Activated naive CD4-positive, alpha-beta T cell treated with Interleukin-2 at 50 U/mL for 16 hours (primary cell): ENCODE results near the gene SELPLG.
"Not testable (repeated sequence)": the region's sequence is repeated elsewhere in the genome, so short reads cannot be mapped to it uniquely, and the experiment has no call there.

Experiments
- DNase-seq: peaks from one replicate; pipeline ENCODE4 v3.0.0-alpha.2; 2020

The SELPLG gene

DNA sequence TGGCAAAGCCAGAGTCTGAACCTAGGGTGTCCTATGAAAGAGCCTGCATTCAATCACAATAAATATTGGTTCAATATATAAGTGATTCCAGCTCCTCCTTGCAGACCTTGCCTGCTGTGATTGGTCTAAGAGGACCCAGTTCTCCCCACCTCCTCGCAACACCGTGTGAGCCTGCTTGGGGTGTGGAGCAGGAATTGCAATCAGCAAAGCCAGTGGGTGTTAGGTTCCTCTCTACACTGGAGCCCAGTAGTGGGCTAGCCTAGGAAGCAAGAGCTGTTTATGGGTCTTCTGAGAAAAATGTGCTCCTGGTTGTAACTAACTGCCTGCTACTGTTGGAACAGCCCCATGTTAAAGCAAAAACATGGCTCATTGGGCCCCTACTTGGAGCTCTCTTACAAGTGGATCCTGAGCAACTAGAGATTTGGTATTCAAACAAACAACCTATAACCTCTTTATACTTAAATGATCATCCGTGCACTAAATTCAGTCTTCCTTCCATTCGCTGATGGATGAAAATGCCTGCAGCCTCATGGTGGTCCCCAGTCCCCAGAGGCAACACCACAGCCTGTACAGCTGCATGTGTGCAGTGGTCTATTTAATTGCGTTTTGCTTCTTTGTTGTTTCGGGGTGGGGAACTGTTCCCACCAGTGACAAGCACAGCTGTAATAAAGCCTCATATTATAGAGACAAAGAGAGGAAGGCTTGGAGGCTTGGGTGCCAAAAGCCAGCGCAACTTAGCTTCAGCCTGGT is 3.7 kb upstream of the SELPLG start:
- no peak for DNase-seq

DNA sequence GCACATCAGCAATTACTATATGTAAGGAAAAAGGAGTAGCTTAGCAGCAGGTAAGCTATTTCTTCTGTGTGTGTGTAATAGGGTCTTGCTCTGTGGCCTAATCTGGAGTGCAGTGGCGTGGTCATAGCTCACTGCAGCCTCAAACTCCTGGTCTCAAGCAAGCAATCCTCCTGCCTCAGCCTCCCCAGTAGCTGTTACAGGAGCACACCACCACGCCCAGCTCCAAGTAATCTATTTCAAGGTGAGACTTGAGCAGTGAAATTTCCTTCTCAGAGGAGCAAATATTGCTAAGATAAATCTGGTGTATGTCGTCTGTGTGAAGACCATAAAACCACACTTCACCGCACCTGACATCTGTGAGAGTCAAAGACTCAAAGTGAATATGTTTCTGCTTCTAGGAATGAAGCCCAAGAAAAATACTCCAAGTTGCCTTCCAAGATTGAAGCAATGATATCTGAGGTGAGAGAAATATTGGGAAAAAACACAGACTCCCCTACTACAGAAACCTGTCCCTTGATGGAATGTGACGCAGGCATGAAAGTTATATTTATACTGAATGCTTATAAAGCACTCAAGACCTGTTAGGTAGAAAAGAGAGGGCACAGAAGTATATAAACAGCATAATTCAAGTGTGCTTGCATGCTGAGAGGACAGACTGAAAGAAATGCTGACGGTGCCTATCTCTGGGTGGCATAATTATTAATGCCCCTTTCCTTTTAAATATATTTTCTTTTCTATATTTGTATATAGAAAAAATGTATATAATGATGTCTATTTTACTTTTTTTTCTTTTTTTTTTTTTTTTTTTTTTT is 2.5 kb upstream of the SELPLG start:
- no peak for DNase-seq

DNA sequence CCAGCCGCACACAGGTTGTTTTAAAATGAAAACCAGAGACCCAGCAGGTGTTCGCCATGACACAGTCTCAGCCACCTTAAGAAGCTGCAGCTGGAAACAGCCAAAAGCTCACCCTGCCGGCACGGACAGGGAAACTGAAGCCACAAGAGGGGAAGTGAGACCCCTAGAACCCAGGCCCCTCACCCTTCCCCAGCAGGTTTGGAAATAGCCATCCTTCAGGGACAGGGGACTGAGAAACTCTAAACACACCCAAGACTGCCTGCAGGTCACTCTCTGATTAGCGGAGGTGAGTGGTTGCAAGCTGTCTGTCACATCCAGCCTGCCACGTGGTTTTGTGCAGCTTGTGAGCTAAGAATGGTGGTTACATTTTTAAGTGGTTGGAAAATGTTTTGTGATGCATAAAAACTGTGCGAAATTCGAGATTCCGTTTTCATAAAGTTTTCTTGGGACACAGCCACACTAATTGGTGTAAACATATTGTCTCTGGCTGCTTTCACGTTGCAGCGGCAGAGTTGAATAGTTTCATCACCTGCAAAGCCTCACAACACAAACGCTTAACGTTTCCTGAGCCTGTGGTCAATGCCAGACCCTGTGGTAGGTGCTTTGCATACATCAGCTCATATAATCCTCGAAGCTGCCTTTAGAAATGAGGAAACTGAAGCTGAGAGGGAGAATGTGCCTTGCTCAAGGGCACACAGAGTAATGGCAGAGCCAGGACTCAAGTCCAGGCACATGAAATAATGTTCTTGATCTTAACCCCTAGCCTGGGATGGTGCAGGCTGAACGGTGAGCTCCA is 1.7 kb upstream of the SELPLG start:
- DNase-seq: peak; percentile 53

DNA sequence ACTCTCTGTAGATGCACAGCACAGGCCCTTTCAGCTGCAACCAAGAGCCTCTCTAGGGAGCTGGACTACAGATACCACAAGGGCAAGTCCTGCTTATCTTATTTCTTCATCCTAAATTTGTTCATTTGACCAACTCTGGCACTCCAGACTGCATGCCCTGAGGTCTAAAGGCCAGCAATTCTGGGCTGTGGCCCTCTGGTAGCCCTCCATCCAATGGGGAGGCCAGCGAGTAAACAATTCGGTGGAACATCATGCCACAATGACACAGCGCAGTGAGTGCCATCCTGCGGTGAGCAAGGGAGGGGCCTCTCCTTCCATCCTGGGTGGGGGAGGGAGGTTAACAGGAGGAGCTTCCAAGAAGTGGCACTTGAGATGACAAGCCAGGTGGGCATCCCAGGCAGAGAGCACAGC is 652 bp upstream of the SELPLG start:
- peak; percentile 59 for DNase-seq

DNA sequence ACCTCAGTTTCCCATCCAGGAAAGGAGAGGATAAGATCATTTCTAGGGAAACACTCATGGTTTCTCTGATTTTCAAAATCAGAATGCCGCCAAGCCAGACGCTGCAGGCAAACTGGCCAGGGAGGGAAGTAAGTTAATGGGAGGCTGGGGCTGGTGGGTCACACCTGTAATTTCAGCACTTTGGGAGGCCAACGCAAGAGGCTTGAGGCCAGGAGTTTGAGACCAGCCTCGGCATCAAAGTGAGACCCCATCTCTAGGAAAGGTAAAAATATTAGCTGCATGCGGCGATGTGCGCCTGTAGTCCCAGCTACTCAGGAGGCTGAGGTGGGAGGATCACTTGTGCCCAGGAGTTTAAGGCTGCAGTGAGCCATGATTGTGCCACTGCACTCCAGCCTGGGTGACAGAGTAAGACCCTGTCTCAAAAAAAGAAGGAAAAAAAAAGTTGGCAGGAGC is 587 bp downstream of the SELPLG start:
- DNase-seq: no peak

DNA sequence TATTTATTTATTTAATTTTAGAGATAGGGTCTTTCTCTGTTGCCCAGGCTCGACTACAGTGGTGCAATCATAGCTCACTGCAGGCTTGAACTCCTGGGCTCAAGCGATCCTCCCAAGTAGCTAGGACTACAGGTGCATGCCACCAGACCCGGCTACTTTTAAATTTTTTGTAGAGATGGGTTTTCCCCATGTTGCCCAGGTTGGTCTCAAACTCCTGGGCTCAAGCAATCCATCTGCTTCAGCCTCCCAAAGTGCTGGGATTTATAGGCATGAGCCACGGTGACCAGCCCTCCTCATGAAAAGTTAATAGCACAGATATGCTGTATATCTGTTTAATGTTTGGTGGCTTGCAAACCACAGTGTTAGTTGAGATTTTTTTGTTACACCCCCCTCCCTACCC is 2.4 kb downstream of the SELPLG start:
- DNase-seq: not testable (repeated sequence)

DNA sequence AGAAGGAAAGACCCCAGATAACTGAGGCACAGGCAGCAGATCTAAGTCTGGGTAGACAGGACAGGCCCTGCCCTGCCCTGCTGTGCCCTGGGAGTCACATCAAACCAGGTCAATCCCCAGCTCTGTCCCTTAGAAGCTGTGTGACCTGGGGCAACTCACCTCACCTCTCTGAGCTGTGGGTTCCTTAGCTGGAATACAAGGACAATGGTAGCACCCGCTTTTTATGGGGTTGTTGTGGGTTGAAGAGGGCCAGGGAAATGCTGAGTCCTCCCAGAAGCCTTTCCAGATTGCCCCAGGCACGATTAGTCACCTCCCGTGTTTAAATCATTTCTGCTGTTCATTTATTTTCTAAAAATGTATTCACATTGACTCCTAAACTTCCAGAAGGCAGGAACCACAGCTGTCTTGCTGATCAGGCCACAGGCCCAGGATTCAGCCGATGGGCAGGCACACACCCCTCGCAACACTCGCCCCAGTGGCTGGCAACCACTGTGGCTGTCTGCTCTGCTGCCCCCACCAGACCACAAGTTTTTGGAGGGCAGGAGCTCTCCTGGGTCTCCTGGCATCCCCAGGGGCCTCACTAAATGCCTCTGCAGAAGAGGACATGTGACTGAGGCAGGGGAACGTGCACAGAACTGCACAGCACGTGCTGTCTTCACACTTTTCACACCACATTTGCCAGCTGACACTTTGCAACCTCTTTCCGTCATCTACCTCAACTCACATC is 3.0 kb downstream of the SELPLG start:
- DNase-seq: no peak

DNA sequence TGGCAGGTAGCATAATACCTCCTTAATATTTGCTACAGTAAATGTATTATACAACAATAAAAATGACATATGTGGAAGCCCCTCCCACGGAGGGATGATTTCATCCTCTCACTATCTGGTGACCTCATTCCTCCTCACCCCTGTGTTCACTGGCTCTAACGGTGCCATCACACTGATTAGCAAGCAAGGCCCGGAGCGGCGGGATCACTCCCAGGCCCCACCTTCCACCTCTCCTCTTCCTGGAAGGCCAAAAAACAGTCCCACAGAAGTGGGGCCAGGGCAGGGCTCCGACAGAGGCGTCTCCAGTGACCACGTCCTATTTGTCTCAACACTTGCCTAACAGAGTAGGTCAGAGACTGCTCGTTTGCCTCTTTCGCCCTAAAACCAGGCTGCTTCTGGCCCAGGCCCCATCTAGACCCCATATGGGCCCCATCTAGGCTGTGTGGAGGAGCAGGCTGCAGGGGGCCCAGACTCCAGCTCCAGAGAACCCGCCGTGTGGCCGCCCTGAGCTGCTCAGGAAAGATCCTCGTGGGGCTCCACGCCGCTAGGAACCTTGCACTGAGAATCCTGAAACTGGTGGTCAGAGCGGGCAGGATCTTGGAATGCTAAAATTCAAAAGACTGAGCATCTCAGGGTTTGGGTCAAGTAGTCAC is 3.7 kb downstream of the SELPLG start:
- DNase-seq: peak; percentile 66

DNA sequence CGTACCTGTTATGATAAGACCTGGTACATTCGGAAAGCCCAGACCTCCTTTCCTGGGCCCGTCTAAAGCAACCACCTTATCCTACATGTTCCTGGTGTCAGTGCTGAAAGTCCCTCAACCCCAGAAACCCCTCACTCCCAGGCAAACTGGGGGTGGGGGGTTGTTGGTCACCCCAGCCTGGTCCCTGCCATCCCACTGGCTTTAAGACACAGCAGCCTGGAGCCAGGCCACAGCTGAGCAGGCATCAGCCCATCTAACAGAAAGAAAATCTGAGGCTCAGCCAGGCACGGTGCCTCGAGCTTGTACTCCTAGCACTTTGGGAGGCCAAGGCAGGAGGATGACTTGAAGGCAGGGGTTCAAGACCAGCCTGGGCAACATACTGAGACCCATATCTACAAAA is 4.5 kb downstream of the SELPLG start:
- no peak for DNase-seq

DNA sequence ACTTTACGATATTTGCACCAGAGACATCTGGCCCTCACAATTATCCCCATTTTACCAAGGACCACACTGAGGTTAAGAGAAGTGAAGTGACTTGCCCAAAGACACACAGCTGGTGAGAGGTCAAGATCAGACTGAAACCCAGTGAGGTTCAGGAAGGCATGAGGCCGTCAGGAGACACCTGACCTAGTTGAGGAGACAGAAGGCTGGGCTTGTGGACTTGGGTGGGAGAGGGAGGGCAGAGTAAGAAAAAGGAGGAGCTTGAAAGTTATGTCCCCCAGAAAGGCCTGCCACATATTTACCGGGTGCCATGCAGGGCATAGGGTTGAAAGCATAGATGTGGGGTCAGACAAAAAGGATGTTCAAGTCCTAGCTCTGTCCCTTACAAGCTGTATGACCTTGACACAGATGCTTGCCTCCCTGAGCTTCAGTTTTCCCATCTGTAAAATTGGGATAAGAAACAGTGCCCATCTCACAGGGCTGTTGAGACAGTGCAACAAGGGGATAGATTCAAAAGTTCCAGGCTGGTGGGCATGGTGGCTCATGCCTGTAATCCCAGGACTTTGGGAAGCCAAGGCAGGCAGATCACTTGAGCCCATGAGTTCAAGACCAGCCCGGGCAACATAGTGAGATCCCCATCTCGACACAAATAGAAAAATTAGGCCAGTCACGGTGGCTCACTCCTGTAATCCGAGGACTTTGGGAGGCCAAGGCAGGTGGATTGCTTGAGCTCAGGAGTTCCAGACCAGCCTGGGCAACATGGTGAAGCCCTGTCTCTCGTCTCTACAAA is 6.4 kb downstream of the SELPLG start:
- DNase-seq: no peak

DNA sequence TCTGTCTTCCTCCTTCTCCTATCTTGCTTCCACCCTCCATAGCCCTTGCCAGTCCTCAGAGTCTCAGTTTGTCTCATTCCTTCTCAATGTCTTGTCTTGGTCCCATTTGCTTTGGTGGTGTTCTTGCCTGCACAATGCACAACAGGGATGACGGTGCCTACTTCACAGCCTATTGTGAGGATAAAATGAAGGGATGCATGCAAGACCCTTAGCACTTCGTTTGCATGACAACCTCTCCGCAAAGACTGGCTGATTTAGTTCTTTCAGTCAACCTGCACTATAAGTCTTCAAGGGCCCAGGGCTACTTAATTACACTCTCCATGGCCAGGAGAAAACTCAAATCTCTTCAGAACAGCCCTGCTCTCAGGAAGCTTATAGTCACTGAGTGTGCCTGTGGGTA is 8.5 kb downstream of the SELPLG start:
- no peak for DNase-seq

DNA sequence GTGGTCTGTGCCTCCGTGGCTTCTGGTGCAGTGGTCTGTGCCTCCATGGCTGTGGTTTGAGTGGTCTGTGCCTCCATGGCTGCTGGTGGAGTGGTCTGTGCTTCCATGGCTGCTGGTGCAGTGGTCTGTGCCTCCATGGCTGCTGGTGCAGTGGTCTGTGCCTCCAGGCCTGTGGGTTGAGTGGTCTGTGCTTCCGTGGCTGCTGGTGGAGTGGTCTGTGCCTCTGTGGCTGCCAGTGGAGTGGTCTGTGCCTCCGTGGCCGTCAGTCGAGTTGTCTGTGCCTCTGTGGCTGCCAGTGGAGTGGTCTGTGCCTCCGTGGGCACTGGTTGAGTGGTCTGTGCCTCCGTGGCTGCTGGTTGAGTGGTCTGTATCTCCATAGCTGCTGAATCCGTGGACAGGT is 10.1 kb downstream of the SELPLG start:
- no peak for DNase-seq

DNA sequence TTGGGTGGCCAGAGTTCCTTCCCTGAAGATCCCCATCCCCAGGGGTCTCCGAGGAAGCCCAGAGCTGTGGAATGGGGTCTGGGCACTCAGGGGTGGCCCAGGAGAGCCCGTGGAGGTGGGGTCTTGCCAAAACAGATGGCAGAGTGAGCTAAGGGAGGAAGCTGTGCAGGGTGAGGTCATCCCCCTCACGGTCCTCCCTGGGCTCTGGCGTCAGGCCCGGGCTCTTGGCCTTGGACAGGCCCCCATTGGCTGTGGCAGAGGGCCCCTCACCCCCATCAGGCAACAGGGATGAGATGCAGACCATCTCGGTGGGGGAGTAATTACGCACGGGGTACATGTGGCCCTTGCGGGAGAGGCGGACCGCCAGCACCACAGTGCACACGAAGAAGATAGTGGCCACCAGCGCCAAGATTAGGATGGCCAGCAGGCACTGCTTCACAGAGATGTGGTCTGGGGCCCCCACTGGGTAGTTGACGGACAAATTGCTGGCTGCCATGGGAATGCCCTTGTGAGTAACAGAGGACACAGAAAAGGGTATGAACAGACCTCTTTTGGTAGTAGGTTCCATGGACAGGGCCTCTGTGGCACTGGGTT is 10.7 kb downstream of the SELPLG start:
- no peak for DNase-seq

DNA sequence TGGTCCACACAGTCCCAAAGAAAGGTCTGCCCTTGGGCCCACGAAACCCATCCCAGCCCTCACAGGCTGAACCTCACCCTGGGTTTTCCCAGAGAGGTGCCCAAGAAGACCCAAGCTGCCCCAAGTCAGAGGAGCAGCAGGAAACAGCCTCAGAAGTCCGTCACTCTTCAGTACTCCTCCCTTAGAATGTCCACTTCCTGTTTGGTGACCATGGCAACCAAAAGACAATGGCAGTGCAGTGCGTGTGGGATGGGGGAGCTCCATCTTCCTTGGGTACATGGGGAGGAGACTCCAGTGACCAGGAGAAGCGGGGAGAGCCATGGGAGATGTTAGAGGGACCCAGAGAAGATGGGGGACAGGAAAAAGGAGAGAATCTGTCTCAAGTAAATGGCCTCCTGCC is 11.3 kb downstream of the SELPLG start:
- no peak for DNase-seq

DNA sequence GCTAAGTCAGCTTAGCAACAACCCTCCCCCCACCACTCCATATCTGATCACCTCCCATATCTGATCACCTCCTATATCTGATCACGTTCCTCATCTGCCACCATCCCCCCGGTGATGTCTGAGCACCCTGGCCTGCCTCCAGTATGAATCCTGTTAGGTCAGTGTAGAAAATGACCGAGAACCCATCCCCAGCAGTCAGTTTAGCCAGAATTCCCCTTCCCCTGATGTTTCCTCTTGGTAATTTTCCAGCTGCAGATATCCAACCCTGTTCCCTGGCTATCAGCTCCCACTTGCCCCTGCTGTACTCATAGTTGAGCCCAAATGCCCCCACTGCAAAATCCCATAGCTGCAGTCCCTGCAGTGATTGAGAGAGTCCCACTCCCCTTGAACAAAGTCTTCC is 12.5 kb downstream of the SELPLG start:
- DNase-seq: no peak

DNA sequence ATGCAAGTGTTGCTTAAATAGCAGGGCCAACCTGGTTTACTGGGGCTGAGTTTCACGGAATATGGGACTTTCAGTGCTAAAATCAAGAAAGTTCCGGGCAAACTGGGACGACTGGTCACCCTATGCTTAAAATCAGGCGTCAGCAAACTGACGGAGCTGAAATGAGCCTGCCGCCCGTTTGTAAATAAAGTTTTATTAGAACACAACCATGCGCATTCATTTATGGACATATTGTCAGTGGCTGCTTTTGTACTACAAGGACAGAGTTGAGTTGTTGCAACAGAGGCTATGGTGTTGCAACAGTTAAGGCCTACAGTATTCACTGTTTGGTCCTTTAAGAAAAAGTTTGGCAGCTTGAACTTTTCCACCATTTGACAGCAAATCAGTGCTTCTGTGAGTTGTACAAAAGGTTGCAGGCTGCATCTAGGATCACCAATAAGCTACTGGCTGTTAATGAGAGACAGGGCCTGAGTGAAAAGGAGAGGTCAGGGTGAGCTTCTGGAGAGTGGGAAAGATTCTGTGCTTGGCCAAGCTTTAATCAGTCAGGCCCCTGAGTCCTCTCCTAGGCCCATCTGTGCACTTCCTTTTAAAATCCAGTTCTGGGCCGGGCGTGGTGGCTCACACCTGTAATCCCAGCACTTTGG is 13.3 kb downstream of the SELPLG start:
- DNase-seq: no peak

DNA sequence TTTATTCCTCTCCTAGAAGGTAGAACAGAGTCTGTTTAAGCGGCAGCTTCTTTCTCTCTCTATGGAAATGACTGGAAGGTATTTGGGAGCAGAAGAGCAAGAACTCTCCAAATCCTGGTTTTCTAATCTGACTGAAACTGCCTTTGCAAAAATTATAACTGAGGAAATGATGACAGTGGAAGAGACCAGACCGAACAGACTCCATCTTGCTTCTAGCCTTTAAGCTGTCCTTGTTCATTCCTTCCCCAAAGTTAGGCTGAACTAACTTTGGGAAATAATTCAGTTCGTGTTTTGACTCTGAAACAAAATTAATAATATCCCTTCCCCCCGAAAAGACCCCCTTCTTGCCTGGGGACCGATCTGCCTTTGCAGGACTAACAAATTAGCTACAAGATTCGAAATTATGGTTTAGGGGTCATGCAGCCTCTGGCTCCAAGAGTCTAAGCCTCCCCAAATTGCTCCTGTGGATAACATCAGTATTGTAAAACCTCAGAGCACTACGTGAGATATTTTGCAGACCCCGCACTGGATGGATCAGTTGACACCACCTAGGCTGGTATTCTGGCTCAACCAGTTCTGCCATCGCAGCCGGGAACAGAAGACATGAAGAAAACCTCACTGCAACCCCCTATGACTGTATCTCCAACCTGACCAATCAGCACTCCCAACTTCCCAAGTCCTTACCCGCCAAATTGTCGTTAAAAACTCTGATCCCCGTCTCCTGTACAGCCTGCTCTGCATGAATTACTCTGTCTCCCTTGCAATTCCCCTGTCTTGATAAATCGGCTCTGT is 14.1 kb downstream of the SELPLG start:
- DNase-seq: no peak

DNA sequence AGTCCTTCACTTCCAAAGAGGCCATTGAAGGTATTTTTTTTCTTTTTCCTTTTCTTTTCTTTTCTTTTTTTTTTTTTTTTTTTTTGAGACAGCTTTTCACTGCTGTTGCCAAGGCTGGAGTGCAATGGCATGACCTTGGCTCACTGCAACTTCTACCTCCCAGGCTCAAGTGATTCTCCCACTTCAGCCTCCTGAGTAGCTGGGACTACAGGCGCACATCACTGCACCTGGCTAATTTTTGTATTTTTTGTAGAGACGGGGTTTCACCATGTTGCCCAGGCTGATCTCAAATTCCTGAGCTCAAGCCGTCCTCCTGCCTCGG is 14.8 kb downstream of the SELPLG start:
- not testable (repeated sequence) for DNase-seq

DNA sequence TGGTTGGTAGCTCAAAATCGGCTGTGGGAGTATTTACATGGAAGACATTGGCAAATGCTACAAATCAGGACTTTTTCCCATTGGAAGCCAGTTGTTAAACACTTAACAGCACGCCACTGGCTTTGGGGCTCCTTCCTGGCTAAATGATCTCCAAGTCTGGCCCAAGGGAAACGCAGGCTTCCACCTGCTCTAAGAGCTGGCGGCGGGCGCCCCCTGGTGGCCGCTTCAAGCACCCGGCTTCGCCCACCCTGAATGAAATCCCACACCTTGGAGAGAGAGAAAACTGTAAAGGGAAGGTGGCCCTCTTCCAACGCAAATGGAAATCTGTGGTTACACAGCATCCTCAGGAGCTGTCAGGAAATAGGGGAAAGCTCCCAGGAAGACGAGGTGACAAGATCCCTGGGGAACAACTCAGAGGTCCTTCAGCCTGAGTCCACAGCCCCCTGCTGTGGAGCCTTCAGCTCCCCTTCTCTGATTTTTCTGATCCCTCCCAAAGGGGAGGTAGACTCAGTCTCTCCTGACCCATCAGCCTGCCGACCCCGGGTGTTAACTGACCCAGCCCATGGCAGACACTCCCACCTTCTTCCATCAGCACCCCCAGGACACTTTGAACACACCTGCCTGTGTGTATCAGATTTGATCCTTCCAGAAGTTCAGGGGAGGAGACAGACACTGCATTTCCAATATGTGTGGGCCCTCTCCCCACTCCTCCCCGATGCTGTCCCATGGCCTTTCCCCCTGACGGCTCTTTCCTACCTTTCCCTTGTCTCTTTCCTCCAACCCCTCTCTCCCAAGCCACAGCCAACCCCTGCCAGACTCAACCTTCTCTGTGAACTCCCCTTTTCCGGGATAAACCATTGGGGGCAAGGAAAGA is 15.4 kb downstream of the SELPLG start:
- peak; percentile 79 for DNase-seq
